HEK293 (cell line): Measurements from ENCODE around the gene ATP6V1D.

ENCODE experiments used
- CTCF ChIA-PET: fragments of 350-600 bp; formaldehyde crosslinking; extraction: SDS; loops from one replicate; lab custom pipeline; 2021; ENCODE audit warnings: antibody characterized with exemption; lab: Yijun Ruan, JAX
- POLR2A ChIA-PET: fragments of 300-600 bp; formaldehyde crosslinking; extraction: SDS; loops from one replicate; lab custom pipeline; 2020; ENCODE audit warnings: antibody characterized with exemption, inconsistent platforms; lab: Yijun Ruan, JAX
- H3K27ac ChIP-seq: fragments of 200-500 bp; sonication (Bioruptor generic); 2 replicates; pipeline ENCODE4 v1.5.1; 2014; ENCODE audit warnings: low read depth, low read length, control low read depth, inconsistent platforms; ENCODE audit errors: extremely low read depth
- H3K36me3 ChIP-seq, 2 experiments: fragments of 200-500 bp in 1 of 2; sonication (Bioruptor generic) in 1 of 2; 1 replicate in 1 of 2; 2 replicates in 1 of 2; pipeline ENCODE4 v1.5.1; 2014 to 2017; ENCODE audit warnings: inconsistent platforms in 2 of 2, low read length in 2 of 2; ENCODE audit not compliant: control insufficient read depth in 2 of 2, insufficient read depth in 1 of 2
- H3K4me1 ChIP-seq: fragments of 200-500 bp; sonication (Bioruptor generic); 2 replicates; pipeline ENCODE4 v1.5.1; 2014; ENCODE audit warnings: mild to moderate bottlenecking, low read length, inconsistent platforms; ENCODE audit not compliant: control insufficient read depth, insufficient read depth
- H3K4me3 ChIP-seq: 2 replicates; pipeline ENCODE4 v1.5.1; 2011; ENCODE audit warnings: low read depth, mild to moderate bottlenecking, control low read depth, low read length, moderate library complexity
- H3K9me3 ChIP-seq: fragments of 200-500 bp; sonication (Bioruptor generic); 2 replicates; pipeline ENCODE4 v1.5.1; 2014; ENCODE audit warnings: low read depth, low read length, inconsistent platforms; ENCODE audit not compliant: control insufficient read depth, insufficient read depth
- EGR2 ChIP-seq: fragments of 450-650 bp; formaldehyde crosslinking; IDR thresholded peaks from 2 replicates; pipeline ENCODE4 v1.5.1; 2016; ENCODE audit warnings: low read depth, missing biosample characterization, missing genetic modification characterization
- HOXC10 ChIP-seq: sonication (generic); formaldehyde crosslinking; IDR thresholded peaks from 2 replicates; pipeline ENCODE4 v1.8.1; 2023; ENCODE audit warnings: mild to moderate bottlenecking, missing genetic modification reagents
- KLF16 ChIP-seq: fragments of 450-650 bp; formaldehyde crosslinking; IDR thresholded peaks from 2 replicates; pipeline ENCODE4 v1.5.1; 2017; ENCODE audit warnings: missing biosample characterization, missing genetic modification characterization
- PRDM1 ChIP-seq: fragments of 450-650 bp; formaldehyde crosslinking; IDR thresholded peaks from 2 replicates; pipeline ENCODE4; 2016; ENCODE audit warnings: missing biosample characterization, missing genetic modification characterization
- PRDM10 ChIP-seq: fragments of 450-650 bp; formaldehyde crosslinking; IDR thresholded peaks from 2 replicates; pipeline ENCODE4 v1.5.1; 2016; ENCODE audit warnings: missing biosample characterization, missing genetic modification characterization
- WT1 ChIP-seq: fragments of 450-650 bp; formaldehyde crosslinking; IDR thresholded peaks from 2 replicates; pipeline ENCODE4 v1.5.1; 2016; ENCODE audit warnings: missing biosample characterization, missing genetic modification characterization
- ZBTB7A ChIP-seq: fragments of 450-650 bp; formaldehyde crosslinking; IDR thresholded peaks from 2 replicates; pipeline ENCODE4 v1.5.1; 2016; ENCODE audit warnings: low read depth, missing biosample characterization, missing genetic modification characterization
- ZNF112 ChIP-seq: fragments of 450-650 bp; formaldehyde crosslinking; IDR thresholded peaks from 2 replicates; pipeline ENCODE4 v1.5.0; 2017; ENCODE audit warnings: missing biosample characterization, missing genetic modification characterization
- ZNF138 ChIP-seq: fragments of 450-650 bp; formaldehyde crosslinking; IDR thresholded peaks from 2 replicates; pipeline ENCODE4 v1.5.1; 2016; ENCODE audit warnings: missing biosample characterization, missing genetic modification characterization, borderline replicate concordance
- ZNF140 ChIP-seq: fragments of 450-650 bp; formaldehyde crosslinking; IDR thresholded peaks from 2 replicates; pipeline ENCODE4 v1.5.1; 2016; ENCODE audit warnings: missing biosample characterization, missing genetic modification characterization
- ZNF148 ChIP-seq: fragments of 450-650 bp; formaldehyde crosslinking; IDR thresholded peaks from 2 replicates; pipeline ENCODE4 v1.5.0; 2017; ENCODE audit warnings: missing biosample characterization, missing genetic modification characterization, borderline replicate concordance
- ZNF19 ChIP-seq: fragments of 450-650 bp; formaldehyde crosslinking; IDR thresholded peaks from 2 replicates; pipeline ENCODE4; 2016; ENCODE audit warnings: missing biosample characterization, missing genetic modification characterization, low read depth
- ZNF362 ChIP-seq: fragments of 450-650 bp; formaldehyde crosslinking; IDR thresholded peaks from 2 replicates; pipeline ENCODE4 v1.5.1; 2016; ENCODE audit warnings: missing biosample characterization, missing genetic modification characterization
- ZNF416 ChIP-seq: fragments of 450-650 bp; formaldehyde crosslinking; IDR thresholded peaks from 2 replicates; pipeline ENCODE4 v1.5.1; 2016; ENCODE audit warnings: missing biosample characterization, missing genetic modification characterization
- ZNF473 ChIP-seq: fragments of 450-650 bp; formaldehyde crosslinking; IDR thresholded peaks from 2 replicates; pipeline ENCODE4 v1.5.1; 2017; ENCODE audit warnings: missing biosample characterization, missing genetic modification characterization
- ZNF48 ChIP-seq: fragments of 450-650 bp; formaldehyde crosslinking; IDR thresholded peaks from 2 replicates; pipeline ENCODE4 v1.5.1; 2016; ENCODE audit warnings: missing biosample characterization, missing genetic modification characterization
- ZNF558 ChIP-seq: fragments of 450-650 bp; formaldehyde crosslinking; IDR thresholded peaks from 2 replicates; pipeline ENCODE4 v1.5.1; 2016; ENCODE audit warnings: missing biosample characterization, missing genetic modification characterization
- ZNF629 ChIP-seq: fragments of 450-650 bp; formaldehyde crosslinking; IDR thresholded peaks from 2 replicates; pipeline ENCODE4 v1.5.1; 2017; ENCODE audit warnings: missing biosample characterization, missing genetic modification characterization
- ZNF768 ChIP-seq: fragments of 450-650 bp; formaldehyde crosslinking; IDR thresholded peaks from 2 replicates; pipeline ENCODE4 v1.5.1; 2018; ENCODE audit warnings: missing biosample characterization, mild to moderate bottlenecking, missing genetic modification characterization

ATP6V1D gene

GRCh38 chr14:67405771-67406170 lies 46.2 kb upstream of the ATP6V1D start:
- Histone ChIP-seq H3K4me3 (no peak overlapping the region), H3K36me3 (no peaks in the 10 kb centered on the region), H3K27ac (no peak overlapping the region), H3K9me3 (no peaks in the 10 kb centered on the region), H3K4me1 (no peaks in the 10 kb centered on the region)
- ChIA-PET CTCF (no interaction called here), POLR2A (interaction anchor here (0.7 kb wide), 1 partner anchor 1388 kb away, joined by 3 read pairs; no protein-coding TSS in a partner anchor)
- TF ChIP-seq PRDM1 (tag by site-specific recombination) (no peak), HOXC10 (CRISPR knock-in tag) (no peak), ZNF768 (tag by site-specific recombination) (no peak), ZNF148 (tag by site-specific recombination) (no peak), ZNF138 (tag by site-specific recombination) (no peak), ZBTB7A (no peak), ZNF629 (tag by site-specific recombination) (no peak), ZNF112 (tag by site-specific recombination) (no peak), ZNF473 (tag by site-specific recombination) (no peak), ZNF362 (tag by site-specific recombination) (no peak), ZNF558 (tag by site-specific recombination) (no peak), ZNF19 (tag by site-specific recombination) (no peak), KLF16 (tag by site-specific recombination) (no peak), ZNF48 (tag by site-specific recombination) (no peak)

GRCh38 chr14:67400434-67400833 lies 40.8 kb upstream of the ATP6V1D start:
- H3K27ac ChIP-seq = no peak overlapping the region
- CTCF ChIA-PET = interaction anchor here (0.6 to 1.6 kb wide), 2 partner anchors 24 to 238 kb away, joined by 4 to 5 read pairs; no protein-coding TSS in a partner anchor
- H3K36me3 ChIP-seq = no peaks in the 10 kb centered on the region
- no peaks in the 10 kb centered on the region for H3K4me1 ChIP-seq
- TF ChIP-seq WT1 (tag by site-specific recombination) = peak; percentile 67
- no peak for TF ChIP-seq ZNF416
- no peak for TF ChIP-seq PRDM10
- no peak for TF ChIP-seq ZNF140 (tag by site-specific recombination)
- TF ChIP-seq EGR2 (tag by site-specific recombination) = peak; percentile 13; the same call in 1 of the 2 replicates
- H3K4me3 ChIP-seq = no peak overlapping the region
- H3K9me3 ChIP-seq = no peaks in the 10 kb centered on the region
- POLR2A ChIA-PET = no interaction called here
